HepG2 (cell line): ENCODE measurements around the gene INO80E. TPM values are rescaled to one million over a fixed set of nuclear protein-coding genes. Genes with fewer than 3 reads are reported as not detected.

Experiments
- CBX1 ChIP-seq: IDR thresholded peaks from one replicate; pipeline ENCODE4 v1.6.1; 2016; ENCODE audit warnings: antibody characterized with exemption, low read depth
- CENPBD1 ChIP-seq: sonication (generic); formaldehyde crosslinking; IDR thresholded peaks from 2 replicates; pipeline ENCODE4 v1.8.0; 2022; ENCODE audit warnings: missing genetic modification reagents, low read depth, mild to moderate bottlenecking, borderline replicate concordance
- DPF2 ChIP-seq: sonication (generic); formaldehyde crosslinking; IDR thresholded peaks from 2 replicates; pipeline ENCODE4 v1.4.0; 2020; ENCODE audit warnings: mild to moderate bottlenecking, low read depth, missing genetic modification reagents, borderline replicate concordance
- ETV5 ChIP-seq: IDR thresholded peaks from 2 replicates; pipeline ENCODE4 v1.6.1; 2018; ENCODE audit warnings: missing biosample characterization, missing genetic modification reagents, inconsistent platforms, borderline replicate concordance
- HOXA5 ChIP-seq: sonication (generic); formaldehyde crosslinking; IDR thresholded peaks from 2 replicates; pipeline ENCODE4 v1.4.0; 2020; ENCODE audit warnings: missing genetic modification reagents
- NFKBIZ ChIP-seq: IDR thresholded peaks from 2 replicates; pipeline ENCODE4 v1.6.1; 2018; ENCODE audit warnings: missing genetic modification reagents, missing compliant biosample characterization
- RFXAP ChIP-seq: sonication (generic); formaldehyde crosslinking; IDR thresholded peaks from 2 replicates; pipeline ENCODE4 v1.4.0; 2020; ENCODE audit warnings: missing genetic modification reagents, borderline replicate concordance
- RORA ChIP-seq: sonication (generic); formaldehyde crosslinking; IDR thresholded peaks from 2 replicates; pipeline ENCODE4 v1.5.0; 2020; ENCODE audit warnings: mild to moderate bottlenecking, missing genetic modification reagents, moderate library complexity
- ZBTB2 ChIP-seq: sonication (generic); formaldehyde crosslinking; IDR thresholded peaks from 2 replicates; pipeline ENCODE4 v1.8.0; 2022; ENCODE audit warnings: low read depth, missing genetic modification reagents
- ZFP1 ChIP-seq: IDR thresholded peaks from 2 replicates; pipeline ENCODE4 v1.6.1; 2016
- ZNF101 ChIP-seq: sonication (generic); formaldehyde crosslinking; IDR thresholded peaks from 2 replicates; pipeline ENCODE4 v1.4.0; 2020; ENCODE audit warnings: mild to moderate bottlenecking, low read depth, missing genetic modification reagents, borderline replicate concordance
- ZNF20 ChIP-seq: sonication (generic); formaldehyde crosslinking; IDR thresholded peaks from 2 replicates; pipeline ENCODE4 v1.4.0; 2020; ENCODE audit warnings: mild to moderate bottlenecking, moderate library complexity, missing genetic modification reagents
- ZNF264 ChIP-seq: sonication (generic); formaldehyde crosslinking; IDR thresholded peaks from 2 replicates; pipeline ENCODE4 v1.4.0; 2020; ENCODE audit warnings: missing genetic modification reagents
- ZNF430 ChIP-seq: sonication (generic); formaldehyde crosslinking; IDR thresholded peaks from 2 replicates; pipeline ENCODE4 v1.9.0; 2021; ENCODE audit warnings: mild to moderate bottlenecking, missing genetic modification reagents
- ZNF44 ChIP-seq: sonication (generic); formaldehyde crosslinking; IDR thresholded peaks from 2 replicates; pipeline ENCODE4 v1.5.1; 2020; ENCODE audit warnings: mild to moderate bottlenecking, missing genetic modification reagents
- ZNF720 ChIP-seq: sonication (generic); formaldehyde crosslinking; IDR thresholded peaks from 2 replicates; pipeline ENCODE4 v1.4.0; 2020; ENCODE audit warnings: missing genetic modification reagents
- ZNF788 ChIP-seq: sonication (generic); formaldehyde crosslinking; IDR thresholded peaks from 2 replicates; pipeline ENCODE4 v1.5.0; 2020; ENCODE audit warnings: mild to moderate bottlenecking, missing genetic modification reagents, borderline replicate concordance
- ZSCAN12 ChIP-seq: sonication (generic); formaldehyde crosslinking; IDR thresholded peaks from 2 replicates; pipeline ENCODE4 v1.9.0; 2021; ENCODE audit warnings: mild to moderate bottlenecking, missing genetic modification reagents
- polyA plus RNA-seq, 8 experiments: library from polyadenylated mRNA; depleted of rRNA in 3 of 8; stranded (reverse) in 7 of 8; unstranded in 1 of 8; fragments of >200 nt; fragmentation: Illumina TruSeq in 4 of 8; extraction: Trizol in 4 of 8; gene quantifications; 2 replicates each; pipeline versions ENCODE4 v1.2.1 to v1.2.3, GENCODE V29; 2011 to 2016; ENCODE audit warnings: low read depth in 4 of 8, missing spikeins in 1 of 8, mixed read lengths in 1 of 8; ENCODE audit not compliant: insufficient read depth in 1 of 8
- total RNA-seq, 5 experiments: library from RNA; depleted of rRNA; stranded (reverse); fragments of >200 nt; fragmentation: Illumina TruSeq; extraction: Trizol; gene quantifications; 2 replicates each; pipeline ENCODE4 v1.2.3, GENCODE V29; 2016; ENCODE audit warnings: low read depth in 1 of 5
- TF ChIP-seq, protein P1 (sequence below), 2 experiments: fragments of 450-650 bp in 1 of 2; sonication (generic) in 1 of 2; formaldehyde crosslinking in 1 of 2; IDR thresholded peaks; 2 replicates each; pipeline versions ENCODE4 v1.6.1 to v1.8.0; 2016 to 2022; ENCODE audit warnings: antibody characterized with exemption in 1 of 2, mild to moderate bottlenecking in 1 of 2, missing genetic modification reagents in 1 of 2

Gene INO80E
- total and polyA plus RNA-seq, 2 of the 13 experiments (the other 11 are each of a cell fraction or from before 2014, with no cell fraction given): 25.8 to 45.6 TPM

GRCh38 chr16:30052671-30053372 lies 56.8 kb downstream of the INO80E start (continued):
- TF ChIP-seq CBX1 (peak; percentile 80), ZNF101 (CRISPR knock-in tag) (peak; percentile 69; the same call in 1 of the 2 replicates), ZSCAN12 (CRISPR knock-in tag) (peak; percentile 85; the same call in 1 of the 2 replicates), ZNF264 (CRISPR knock-in tag) (peak; percentile 88), ZNF720 (0 out of 2 replicates have a peak, but pooled peaks have one; percentile 91), CENPBD1 (CRISPR knock-in tag) (no peak; the same call in 1 of the 2 replicates), ZNF20 (no peak), HOXA5 (CRISPR knock-in tag) (peak; percentile 82), ETV5 (CRISPR knock-in tag) (peak; percentile 80), RORA (no peak), ZNF788 (CRISPR knock-in tag) (peak; percentile 97; the same call in 1 of the 2 replicates), ZNF44 (CRISPR knock-in tag) (peak; percentile 93), RFXAP (CRISPR knock-in tag) (peak; percentile 97), NFKBIZ (CRISPR knock-in tag) (no peak), DPF2 (CRISPR knock-in tag) (no peak), ZFP1 (CRISPR knock-in tag) (peak; percentile 85), ZNF430 (peak; percentile 98), ZBTB2 (CRISPR knock-in tag) (peak; percentile 92)
- TF ChIP-seq, protein P1, sequence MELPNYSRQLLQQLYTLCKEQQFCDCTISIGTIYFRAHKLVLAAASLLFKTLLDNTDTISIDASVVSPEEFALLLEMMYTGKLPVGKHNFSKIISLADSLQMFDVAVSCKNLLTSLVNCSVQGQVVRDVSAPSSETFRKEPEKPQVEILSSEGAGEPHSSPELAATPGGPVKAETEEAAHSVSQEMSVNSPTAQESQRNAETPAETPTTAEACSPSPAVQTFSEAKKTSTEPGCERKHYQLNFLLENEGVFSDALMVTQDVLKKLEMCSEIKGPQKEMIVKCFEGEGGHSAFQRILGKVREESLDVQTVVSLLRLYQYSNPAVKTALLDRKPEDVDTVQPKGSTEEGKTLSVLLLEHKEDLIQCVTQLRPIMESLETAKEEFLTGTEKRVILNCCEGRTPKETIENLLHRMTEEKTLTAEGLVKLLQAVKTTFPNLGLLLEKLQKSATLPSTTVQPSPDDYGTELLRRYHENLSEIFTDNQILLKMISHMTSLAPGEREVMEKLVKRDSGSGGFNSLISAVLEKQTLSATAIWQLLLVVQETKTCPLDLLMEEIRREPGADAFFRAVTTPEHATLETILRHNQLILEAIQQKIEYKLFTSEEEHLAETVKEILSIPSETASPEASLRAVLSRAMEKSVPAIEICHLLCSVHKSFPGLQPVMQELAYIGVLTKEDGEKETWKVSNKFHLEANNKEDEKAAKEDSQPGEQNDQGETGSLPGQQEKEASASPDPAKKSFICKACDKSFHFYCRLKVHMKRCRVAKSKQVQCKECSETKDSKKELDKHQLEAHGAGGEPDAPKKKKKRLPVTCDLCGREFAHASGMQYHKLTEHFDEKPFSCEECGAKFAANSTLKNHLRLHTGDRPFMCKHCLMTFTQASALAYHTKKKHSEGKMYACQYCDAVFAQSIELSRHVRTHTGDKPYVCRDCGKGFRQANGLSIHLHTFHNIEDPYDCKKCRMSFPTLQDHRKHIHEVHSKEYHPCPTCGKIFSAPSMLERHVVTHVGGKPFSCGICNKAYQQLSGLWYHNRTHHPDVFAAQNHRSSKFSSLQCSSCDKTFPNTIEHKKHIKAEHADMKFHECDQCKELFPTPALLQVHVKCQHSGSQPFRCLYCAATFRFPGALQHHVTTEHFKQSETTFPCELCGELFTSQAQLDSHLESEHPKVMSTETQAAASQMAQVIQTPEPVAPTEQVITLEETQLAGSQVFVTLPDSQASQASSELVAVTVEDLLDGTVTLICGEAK (IDR thresholded peaks at IDR 0.05): no peak
- TF ChIP-seq, protein P1 (CRISPR knock-in tag; IDR thresholded peaks at IDR 0.05): peak; percentile 95
